Fibroblast of peridontal ligament (primary cell): ENCODE data around the gene SIKE1.
"Not testable (repeated sequence)": the region's sequence is repeated elsewhere in the genome, so short reads cannot be mapped to it uniquely, and the experiment has no call there.

ENCODE experiments used
- DNase-seq: peaks from one replicate; pipeline ENCODE4 v3.0.0-alpha.2; 2010; ENCODE audit errors: extremely low read depth

Gene SIKE1

GRCh38 chr1:114755006-114755931 is 25.2 kb downstream of the SIKE1 start:
- no peak for DNase-seq

GRCh38 chr1:114753702-114754101 is 26.8 kb downstream of the SIKE1 start:
- DNase-seq, result not testable (repeated sequence)

GRCh38 chr1:114753143-114753542 is 27.3 kb downstream of the SIKE1 start:
- DNase-seq, result no peak

- DNase-seq, result no peak
Measured at GRCh38 chr1:114750780-114751179, 29.7 kb downstream of the SIKE1 start.

- DNase-seq, result no peak
Measured at GRCh38 chr1:114749835-114750234, 30.6 kb downstream of the SIKE1 start.

GRCh38 chr1:114746450-114747121 is 33.9 kb downstream of the SIKE1 start:
- DNase-seq, result no peak

GRCh38 chr1:114745291-114745690 is 35.2 kb downstream of the SIKE1 start:
- peak; percentile 40 for DNase-seq

GRCh38 chr1:114741963-114742746 is 38.3 kb downstream of the SIKE1 start:
- DNase-seq, result no peak

GRCh38 chr1:114740331-114740730 is 40.2 kb downstream of the SIKE1 start:
- no peak for DNase-seq

GRCh38 chr1:114737314-114737849 is 43.1 kb downstream of the SIKE1 start:
- no peak for DNase-seq

GRCh38 chr1:114735479-114735878 is 45.0 kb downstream of the SIKE1 start:
- no peak for DNase-seq

- no peak for DNase-seq
Measured at GRCh38 chr1:114729782-114730181, 50.7 kb downstream of the SIKE1 start.

GRCh38 chr1:114728553-114728952 is 51.9 kb downstream of the SIKE1 start:
- no peak for DNase-seq

- no peak for DNase-seq
Measured at GRCh38 chr1:114725230-114725629, 55.3 kb downstream of the SIKE1 start.

GRCh38 chr1:114723915-114724314 is 56.6 kb downstream of the SIKE1 start:
- no peak for DNase-seq

GRCh38 chr1:114723457-114723856 is 57.0 kb downstream of the SIKE1 start:
- DNase-seq, result no peak

- DNase-seq, result no peak
Measured at GRCh38 chr1:114720492-114720891, 60.0 kb downstream of the SIKE1 start.
